Inferior parietal cortex (tissue), 1 donor: ENCODE data around the gene IGFBP7.

Experiments used
- DNase-seq: peaks from one replicate; pipeline ENCODE4 v3.0.0-alpha.2; 2016; ENCODE audit errors: extremely low spot score

IGFBP7 gene, protein sequence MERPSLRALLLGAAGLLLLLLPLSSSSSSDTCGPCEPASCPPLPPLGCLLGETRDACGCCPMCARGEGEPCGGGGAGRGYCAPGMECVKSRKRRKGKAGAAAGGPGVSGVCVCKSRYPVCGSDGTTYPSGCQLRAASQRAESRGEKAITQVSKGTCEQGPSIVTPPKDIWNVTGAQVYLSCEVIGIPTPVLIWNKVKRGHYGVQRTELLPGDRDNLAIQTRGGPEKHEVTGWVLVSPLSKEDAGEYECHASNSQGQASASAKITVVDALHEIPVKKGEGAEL

DNA sequence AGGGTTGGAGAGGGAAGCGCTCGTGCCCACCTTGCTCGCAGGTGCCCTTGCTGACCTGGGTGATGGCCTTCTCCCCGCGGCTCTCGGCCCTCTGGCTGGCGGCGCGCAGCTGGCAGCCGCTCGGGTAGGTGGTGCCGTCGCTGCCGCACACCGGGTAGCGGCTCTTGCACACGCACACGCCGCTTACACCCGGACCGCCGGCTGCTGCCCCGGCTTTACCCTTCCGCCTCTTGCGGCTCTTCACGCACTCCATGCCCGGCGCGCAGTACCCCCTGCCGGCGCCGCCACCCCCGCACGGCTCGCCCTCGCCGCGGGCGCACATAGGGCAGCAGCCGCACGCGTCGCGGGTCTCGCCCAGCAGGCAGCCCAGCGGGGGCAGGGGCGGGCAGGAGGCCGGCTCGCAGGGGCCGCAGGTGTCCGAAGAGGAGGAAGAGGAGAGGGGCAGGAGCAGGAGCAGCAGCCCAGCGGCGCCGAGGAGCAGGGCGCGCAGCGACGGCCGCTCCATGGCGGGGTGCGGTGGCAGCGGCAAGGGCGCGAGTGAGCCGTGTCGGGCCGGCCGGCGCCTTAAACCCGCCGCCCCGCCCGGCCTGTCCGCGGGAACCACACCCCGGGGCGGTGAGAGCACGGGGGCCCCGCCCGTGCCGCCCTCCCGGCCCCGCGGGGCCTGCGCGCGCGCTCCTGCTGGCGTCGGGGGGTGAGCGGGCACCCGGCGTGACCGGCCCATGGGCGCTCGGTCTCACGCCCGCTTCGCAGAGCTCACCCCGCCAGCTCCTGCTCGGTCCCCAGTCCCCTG lies at the start of gene IGFBP7:
Gene IGFBP7, minus strand, starts transcription at position 539 of the 793 bp plus-strand sequence. Its CDS starts 34 bp downstream, at position 505.
- no peak for DNase-seq

DNA sequence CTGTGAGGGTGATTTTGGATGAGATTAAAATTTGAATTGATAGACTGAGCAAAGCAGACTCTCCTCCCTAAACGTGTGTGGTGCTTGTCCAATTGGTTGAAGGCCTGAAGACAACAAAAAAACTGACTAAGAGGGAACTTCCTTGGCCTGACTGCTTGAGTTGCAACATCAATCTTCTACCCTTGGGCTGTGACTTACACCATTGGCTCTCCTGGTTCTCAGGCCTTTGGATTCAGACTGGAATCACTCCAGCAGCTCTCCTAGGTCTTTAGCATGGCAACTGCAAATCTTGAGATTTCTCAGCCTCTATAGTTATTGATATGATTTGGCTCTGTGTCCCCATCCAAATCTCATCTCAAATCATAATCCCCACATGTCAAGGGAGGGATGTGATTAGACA lies 49.7 kb upstream of the IGFBP7 start:
- DNase-seq = no peak

DNA sequence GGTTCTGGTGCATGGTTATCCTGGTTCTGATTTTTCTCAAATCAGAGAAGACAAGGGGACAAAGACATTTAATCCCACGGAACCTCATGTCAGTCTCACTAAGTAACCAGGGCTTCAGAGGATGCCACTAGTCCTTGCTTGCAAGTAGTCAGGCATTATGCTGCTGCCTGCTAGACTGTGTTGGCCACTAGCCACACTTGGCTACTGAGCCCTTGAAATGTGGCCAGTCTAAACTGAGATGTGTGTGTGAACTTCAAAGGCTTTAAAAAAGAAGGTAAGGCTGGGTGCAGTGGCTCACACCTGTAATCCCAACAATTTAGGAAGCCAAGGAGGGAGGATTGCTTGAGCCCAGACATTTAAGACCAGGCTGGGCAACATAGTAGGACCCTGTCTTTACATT lies 48.6 kb upstream of the IGFBP7 start:
- DNase-seq = no peak

DNA sequence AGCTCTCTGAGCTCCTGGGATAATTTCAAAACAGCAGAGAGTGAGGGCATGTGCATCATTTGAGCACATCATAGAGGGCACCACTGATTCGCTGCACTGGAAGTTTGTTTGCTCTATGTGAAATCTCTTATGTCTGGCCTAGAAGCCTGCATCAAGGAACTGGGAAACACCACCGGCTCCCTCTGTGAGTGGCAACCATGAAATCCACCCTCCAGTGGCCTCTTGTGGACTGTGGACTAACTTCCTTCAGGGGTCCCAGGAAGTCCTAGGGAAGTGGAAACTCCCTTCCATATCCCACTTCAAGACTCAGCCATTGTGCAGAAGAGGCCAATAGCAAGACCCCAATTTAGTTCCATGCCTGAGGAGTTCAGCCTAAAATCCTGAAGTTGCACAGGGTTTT lies 48.0 kb upstream of the IGFBP7 start:
- no peak for DNase-seq

DNA sequence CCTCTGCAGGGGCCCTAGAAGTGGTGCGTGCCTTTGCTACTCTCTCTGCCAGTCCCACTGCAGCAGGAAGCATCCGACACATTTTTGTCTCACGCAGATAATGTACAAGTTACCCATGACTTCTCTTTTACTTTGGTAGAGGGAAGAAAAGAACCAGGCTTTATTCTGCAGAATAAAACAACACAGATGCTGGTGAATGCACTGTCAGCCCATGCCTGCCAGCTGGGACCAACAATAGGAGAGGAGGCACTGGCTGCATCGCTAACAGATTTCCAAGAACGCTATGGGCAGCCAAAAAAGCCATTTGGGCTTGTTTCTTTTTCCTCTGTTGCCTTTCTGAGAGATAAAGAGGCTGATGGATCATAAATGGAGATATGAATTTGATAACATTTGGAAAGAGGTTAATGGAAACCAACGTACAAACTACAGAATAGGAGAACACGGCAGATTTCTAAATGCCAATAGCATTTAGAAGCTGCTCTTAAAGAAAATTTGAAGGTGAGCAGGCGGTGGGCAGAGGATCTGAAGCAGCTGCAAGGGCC lies 47.5 kb upstream of the IGFBP7 start:
- DNase-seq = no peak

DNA sequence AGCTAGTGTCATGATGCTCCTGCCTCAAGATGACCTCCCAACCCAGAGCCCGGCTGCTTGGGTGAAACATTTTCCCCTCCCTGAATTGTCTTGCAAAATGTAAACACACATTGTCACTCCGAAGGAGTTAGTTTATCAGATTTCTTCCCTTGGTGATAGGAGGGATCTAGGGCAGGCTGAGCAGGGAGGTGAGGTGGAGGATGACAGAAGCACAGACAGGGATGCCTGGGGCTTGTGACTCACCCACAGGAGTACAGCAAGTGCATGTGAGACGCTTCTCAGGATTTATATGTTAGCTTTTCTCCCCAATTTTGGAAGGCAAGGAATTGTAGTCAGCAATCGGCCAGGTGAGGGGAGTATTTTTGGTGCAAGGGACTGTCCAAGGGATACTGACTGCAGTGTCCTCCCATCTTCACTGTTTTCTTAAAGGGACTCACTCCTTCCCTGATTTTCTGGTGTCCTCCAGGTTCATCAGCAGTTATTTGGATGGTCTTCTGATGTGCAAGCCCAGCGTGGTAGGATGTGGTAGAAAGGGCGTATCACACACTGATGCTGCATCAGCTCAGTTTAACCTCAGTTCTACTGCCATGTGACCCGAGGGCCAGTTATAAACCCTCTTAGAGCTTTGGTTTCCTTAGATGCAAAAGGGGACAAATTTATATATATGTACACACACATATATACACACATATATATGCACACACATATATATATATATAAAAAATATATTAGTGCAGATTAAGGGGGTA lies 46.2 kb upstream of the IGFBP7 start:
- no peak for DNase-seq

DNA sequence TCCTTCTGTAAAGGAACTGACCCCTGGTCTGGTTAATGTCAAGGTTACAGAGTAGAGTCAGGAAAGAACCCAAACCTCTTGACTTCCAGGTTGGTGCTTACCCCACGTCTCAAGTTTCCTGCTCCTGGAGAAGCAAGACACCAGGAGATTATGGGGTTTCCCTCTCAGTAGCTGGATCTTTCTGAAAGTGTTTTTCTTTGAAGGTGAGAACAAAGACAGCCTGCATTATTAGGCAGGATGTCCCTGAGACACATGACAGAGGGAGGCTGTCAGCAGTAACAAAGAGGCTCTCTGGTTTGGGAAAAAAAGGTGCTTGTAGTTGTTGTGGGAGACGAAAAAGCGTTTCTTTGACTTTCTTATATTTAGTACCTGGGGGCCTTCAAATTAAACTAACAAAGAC lies 44.7 kb upstream of the IGFBP7 start:
- DNase-seq = no peak

DNA sequence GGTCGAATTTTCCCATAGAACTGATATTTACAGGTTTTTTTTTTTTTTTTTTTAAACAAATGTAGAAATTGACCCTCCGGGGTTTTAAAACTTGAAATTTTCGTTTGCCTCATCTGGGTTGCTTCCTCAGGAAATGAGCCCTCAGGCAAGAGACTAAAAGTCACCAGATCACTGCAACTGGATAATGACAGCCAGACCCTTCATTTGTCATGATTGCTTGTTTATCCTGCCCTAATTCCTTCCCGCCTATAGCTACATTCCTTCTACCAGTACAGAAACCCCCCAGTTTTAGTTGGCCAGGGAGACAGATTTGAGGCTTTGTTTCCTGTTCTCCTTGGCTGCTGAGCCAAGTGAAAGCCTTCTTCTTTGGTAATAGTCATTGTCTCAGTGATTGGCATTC lies 44.0 kb upstream of the IGFBP7 start:
- no peak for DNase-seq

DNA sequence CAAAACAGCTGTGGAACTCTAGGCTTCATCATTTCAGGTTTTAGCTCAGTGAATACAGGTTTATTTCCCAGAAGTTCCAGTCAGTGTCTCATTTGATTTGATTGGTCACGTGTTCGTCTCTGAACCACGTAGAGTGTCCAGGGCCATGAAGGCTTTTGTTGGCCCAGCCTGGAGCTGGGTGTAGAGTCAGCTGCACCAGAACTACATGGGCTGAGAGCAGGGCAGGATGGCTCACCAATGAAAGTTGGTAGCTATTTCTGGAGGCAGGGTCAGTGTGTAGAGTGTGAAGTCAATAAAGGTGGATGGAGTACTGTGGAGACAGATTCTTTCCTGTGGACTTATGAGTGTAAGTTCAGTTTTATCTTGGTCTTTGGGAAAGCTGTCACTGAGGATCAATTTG lies 43.0 kb upstream of the IGFBP7 start:
- no peak for DNase-seq

DNA sequence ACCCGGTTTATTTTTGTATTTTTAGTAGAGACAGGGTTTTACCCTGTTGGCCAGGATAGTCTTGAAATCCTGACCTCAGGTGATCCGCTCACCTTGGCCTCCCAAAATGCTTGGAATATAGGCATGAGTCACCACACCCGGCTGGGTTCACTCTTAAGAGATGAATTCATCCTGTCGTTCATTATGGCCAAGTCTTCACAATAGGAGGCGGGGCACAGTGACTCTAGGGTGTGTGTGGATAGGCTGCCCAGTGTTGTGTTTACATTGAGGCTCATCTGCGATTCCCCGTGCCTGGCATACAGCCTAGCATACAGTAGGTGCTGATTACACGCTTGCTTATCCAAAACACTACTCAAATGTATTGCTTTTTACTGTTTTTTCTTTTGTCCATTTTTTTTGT lies 41.3 kb upstream of the IGFBP7 start:
- DNase-seq = no peak

DNA sequence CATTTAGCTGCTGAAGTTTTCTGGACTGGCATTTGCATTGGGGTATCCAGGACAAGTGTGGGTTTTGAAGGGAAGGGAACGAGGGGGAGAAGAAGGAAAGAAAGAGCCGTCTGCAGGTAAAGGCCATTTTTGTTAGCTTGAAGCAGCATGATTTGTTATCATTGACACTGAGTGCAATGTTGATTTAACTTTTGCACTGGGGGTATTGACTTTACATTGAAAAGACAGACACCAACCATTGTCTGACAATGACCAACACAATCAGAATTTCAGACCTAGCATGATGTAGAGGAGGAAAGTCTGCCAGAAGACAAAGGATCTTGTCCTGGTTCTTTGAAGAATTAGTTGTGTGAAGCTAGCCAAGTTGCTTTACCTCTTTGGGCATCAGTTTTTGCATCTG lies 39.6 kb upstream of the IGFBP7 start:
- no peak for DNase-seq

DNA sequence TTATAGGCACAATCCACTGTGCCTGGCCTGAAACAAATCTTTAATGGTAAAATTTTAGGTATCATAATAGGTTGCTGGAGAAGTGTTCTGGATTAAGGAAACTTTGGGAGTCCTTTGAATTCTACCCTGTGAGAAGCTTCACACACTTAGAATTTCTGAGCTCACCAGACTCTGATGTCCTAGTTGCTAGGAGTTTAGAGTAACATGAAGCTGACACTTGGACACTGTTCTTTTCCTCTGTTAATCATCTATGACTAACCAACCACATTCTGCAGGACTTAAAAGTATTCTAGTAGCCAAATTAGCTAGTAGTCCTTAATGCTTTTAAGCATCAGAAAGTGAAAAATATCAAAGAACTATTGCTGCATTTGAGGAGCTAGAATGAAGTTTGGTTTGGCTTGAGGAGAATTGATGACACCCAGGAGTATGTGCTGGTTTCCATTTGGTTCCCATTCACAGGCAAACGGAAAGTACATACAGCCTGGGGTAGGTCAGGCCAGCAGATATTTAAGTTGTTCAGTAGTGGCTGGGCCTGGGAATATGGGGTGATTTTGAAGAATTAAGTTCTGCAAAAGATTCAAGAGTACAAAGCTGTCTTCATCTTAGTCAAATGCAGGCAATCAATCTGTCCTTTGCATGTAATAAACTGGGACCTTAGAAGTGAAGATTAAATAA lies 38.8 kb upstream of the IGFBP7 start:
- DNase-seq = no peak

DNA sequence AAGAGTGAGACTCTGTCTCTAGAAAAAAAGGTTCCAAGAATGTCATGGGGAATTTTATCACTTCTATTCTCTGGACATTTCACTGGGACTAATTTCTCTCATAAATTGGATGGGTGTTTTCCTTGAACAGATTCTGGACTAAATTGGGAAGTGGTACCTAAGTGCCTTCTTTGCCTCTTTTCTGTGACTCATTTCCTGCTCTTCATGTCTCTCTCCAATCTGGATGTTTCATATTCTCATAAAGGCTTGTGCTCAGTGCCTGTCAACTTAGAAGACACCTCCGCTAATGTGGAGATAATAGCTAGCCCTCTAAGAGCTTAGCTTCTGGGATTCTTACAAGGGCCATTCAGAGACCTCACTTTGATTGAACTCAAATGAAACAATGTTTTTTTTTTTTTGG lies 38.0 kb upstream of the IGFBP7 start:
- DNase-seq = no peak

DNA sequence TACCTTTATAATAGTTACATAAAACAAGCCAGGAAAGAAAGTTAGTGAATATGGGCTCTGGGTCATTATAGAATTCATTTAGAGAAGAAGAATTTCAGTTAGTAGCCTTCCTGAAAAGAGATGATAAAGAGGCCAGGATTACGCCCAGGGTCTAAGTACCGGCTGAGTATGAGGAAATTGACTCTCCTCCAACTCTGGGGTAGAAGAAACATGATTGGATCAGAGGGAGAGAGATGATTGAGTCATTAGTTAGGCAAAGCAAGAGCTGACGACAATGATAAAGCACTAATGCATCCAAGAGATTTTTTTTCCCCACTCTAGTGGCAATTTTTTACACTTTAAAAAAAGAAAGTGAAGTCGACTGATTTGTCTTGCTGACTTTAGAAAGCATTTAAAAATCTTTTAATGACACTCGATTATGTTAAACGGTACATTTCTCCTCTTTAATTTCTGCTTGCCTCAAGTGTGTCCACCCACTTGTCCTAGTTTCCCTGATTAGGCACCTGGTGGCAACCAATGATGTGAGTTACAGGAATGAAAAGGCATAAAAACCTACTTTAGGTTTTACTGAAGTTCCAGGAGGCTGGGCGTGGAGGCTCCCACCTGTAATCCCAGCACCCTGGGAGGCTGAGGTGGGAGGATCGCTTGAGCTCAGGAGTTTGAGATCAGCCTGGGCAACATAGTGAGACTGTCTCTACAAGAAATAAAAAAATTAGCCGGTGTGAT lies 37.3 kb upstream of the IGFBP7 start:
- DNase-seq = no peak

DNA sequence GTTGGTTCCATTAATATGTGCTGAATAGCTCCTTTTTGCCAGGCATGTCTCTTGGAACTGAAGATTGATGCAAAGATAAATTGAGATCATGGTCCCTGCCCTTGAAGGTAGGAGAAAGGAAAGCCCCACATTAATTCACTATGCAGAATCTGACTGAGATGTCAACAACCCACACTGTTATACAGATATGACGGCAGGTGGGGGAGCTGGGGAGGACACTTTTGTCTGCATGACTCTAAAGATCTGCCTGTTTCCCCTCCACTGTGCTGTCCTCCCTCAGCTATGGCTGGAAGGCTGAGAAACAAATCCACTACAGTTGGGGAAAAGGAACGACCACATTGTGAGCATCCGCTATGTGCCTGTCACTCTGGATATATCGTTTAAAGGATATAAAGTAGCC lies 36.3 kb upstream of the IGFBP7 start:
- DNase-seq = no peak

DNA sequence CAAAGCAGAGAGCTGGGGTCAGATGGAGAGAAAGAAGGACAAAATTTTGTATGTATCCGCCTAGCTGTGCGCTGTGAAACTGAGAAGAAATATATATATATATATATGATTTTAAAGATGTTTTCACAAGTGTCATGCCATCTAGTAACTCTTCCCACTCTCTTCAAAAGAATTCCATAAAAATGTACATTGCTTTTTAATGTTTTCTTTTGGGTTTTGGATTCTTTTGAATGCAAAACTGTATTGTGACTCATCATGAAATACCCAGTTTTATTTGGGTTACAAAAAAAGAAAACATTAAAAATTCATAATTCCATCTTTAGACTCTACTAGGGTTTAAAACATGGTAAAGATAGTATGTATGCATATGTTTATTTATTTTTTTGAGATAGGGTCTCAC lies 34.3 kb upstream of the IGFBP7 start:
- no peak for DNase-seq

DNA sequence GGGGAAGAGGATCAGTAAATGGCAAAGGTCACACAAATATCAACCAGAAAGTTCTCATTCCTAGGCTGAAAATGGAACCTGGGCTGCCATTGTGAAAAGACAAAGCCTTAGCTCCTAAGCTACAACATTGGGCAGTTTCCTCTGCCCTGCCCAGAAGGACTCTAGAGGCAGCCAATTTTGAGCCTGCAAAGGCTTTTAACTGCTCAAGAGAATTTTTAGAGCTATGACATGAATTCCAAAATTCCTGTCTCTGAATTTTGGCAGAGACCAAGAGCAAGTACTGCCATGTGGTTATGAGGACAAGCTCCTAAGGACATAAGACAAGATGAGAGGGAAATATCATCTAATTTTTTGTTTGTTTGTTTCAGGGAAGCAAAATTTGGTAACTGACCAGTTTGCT lies 29.6 kb upstream of the IGFBP7 start:
- DNase-seq = no peak

DNA sequence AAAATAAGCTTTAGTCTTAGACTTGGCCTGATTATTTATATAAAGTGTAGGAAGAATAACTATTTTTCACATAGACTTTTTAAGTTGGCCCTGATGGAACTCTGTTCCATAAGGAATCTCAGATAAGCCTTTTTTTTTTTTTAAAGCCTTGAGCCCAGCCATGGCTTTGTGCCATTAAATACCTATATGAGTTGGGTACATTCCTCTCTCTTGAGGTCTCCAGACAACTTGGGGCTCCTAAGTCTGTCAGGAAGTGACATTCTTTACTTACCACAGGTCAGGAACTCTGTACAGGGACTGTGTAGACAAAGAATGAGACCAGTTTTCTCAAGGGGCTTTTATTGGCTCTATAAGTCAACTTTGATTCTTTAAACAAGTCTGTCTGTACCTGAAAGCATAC lies 27.1 kb upstream of the IGFBP7 start:
- DNase-seq = no peak

DNA sequence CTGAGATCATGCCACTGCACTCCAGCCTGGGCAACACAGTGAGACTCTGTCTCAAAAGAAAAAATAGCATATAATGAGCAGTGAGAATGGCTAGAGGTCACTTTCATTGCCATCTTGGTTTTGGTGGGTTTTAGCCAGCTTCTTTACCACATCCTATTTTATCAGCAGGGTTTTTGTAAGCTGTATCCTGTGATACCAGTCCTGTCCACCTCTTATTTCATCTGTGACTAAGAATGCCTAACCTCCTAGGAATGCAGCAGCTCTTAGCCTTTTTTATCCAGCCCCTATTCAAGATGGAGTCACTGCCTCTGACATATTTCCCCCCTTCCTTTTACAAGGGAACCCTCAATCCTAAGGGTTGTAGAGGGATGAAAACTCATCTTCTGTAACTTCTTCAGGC lies 26.1 kb upstream of the IGFBP7 start:
- no peak for DNase-seq

DNA sequence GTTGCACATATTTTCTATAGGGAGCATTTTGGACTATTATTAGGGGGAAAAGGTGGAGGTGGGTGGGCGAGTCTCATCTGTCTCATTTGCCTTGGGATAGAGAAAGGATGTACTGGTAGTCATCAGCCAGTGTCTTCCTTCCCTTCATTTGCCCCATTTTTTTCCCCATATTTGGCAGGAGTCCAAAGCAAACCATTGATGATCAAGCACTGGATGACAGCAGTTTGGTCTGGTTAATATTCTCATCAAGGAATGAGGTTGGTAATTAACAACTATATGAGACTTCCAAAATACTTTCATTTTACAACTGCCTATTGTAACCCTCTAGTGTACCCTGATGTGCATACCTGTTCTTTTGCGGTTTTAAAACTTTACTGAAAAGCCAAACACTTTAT lies 22.6 kb upstream of the IGFBP7 start:
- no peak for DNase-seq
